ENCODE results near the gene SLC18A3. TPM values are rescaled to one million over a fixed set of nuclear protein-coding genes. Genes with fewer than 3 reads are reported as not detected.
A peak's percentile ranks its signal among the peaks of the same experiment; 100 is the strongest.

SLC18A3 gene
- total RNA-seq, 2 experiments from 2014 or later: not detected

DNA sequence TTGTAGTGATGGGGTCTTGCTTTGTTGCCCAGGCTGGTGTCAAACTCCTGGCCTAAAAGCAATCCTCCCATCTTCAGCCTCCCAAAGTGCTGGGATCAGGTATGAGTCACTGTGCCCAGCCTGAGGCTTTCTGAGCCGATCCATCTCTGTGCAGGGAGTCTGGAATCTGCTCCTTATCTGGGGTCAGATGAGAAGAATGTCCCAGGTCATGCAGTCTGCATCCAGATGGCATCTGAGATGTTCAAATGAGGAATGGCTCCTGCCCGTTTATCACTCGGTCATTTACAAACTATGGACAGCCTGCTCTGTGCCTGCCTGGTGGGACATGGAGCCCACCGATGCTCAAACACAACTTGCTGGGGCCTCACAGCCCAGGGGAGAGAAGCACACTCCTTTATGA, 11.1 kb upstream of the SLC18A3 start:
- H3K9me3 Mint-ChIP-seq (ENCODE audit: low read depth): no peaks in the 10 kb centered on the region
- ATAC-seq (no peak), DNase-seq (peak; percentile 5)
- H3K27me3 Mint-ChIP-seq: peaks cover 17% of the 10 kb centered on the region
- no peak overlapping the region for H3K4me3 Mint-ChIP-seq
- CTCF ChIA-PET: no interaction called here
- no peak overlapping the region for H3K27ac Mint-ChIP-seq
- H3K36me3 Mint-ChIP-seq: no peaks in the 10 kb centered on the region
- no peaks in the 10 kb centered on the region for H3K4me1 Mint-ChIP-seq

DNA sequence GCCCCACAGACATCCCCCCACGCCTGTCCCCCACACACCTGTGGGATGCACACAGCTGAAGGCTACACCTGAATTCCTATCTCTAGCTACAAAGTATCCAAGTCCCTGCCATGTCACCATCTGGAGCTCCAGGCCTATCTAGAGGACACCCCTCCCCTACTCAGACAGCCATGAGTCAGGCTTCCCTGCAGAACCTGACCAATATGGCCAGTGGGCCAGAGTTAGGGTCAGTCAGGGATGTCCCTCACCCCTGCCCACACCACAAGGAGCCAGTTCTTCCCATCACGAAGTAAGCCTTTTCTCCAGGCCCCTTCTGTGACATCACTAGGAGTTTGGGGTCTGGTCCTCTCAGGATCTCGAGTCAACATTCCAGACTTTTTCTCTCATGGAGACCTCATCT, 10.6 kb upstream of the SLC18A3 start:
- Mint-ChIP-seq H3K9me3 (ENCODE audit: low read depth) (no peaks in the 10 kb centered on the region), H3K27ac (no peak overlapping the region), H3K4me1 (no peaks in the 10 kb centered on the region), H3K36me3 (no peaks in the 10 kb centered on the region), H3K27me3 (peaks cover 22% of the 10 kb centered on the region), H3K4me3 (no peak overlapping the region)
- peak; percentile 37 for DNase-seq
- CTCF ChIA-PET: no interaction called here
- no peak for ATAC-seq

DNA sequence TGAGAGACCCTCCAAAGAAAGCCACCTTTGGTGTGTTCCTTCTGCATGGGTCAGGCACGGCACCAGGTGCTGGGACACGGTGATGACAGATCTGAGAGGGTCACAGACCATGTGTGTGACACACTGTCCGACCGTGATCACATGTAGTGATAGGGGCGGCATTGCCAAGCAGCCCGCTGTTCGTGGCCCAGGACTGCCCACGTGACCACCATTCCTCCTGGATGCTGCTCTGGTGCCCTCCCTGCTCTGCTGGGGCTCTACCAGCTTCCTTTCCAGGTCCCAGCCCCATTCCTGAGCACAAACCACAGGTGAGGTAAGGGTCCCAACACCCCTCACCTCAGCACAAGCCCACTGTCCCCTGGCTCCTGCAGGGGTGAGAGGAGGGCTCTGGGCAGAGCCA, 10.1 kb upstream of the SLC18A3 start:
- ATAC-seq (no peak), DNase-seq (peak; percentile 25)
- no peaks in the 10 kb centered on the region for H3K9me3 Mint-ChIP-seq (ENCODE audit: low read depth)
- no peak overlapping the region for H3K27ac Mint-ChIP-seq
- no peaks in the 10 kb centered on the region for H3K36me3 Mint-ChIP-seq
- H3K4me1 Mint-ChIP-seq: no peaks in the 10 kb centered on the region
- H3K4me3 Mint-ChIP-seq: no peak overlapping the region
- CTCF ChIA-PET: no interaction called here
- H3K27me3 Mint-ChIP-seq: peaks cover 24% of the 10 kb centered on the region

DNA sequence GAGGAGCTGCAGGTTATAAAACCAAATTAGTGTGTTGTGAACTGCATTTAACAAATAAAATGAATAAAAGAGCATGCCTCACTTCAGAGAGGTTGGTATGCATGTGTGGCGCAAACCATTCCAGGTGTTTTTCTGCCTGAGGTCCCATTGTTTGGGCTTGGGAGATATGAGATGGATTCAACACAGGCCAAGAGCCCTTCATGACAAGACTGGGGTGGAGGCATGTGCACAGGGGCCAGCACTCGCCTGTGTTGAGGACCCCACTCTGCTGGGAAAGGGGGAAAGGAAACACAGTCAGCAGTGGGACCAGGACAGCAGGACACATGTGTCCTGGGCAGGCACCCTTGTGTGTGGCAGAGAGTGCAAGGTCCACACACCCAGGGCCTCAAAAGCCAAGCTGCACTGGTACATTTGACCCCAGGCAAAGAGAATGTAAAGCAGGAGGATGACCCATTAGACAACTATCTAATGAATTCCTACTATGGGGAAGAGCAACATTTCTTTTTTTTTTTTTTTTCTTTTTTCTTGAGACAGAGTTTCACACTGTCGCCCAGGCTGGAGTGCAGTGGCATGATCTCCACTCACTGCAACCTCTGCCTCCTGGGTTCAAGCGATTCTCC, 9.2 kb upstream of the SLC18A3 start:
- DNase-seq (peak; percentile 29), ATAC-seq (no peak)
- Mint-ChIP-seq H3K4me3 (no peak overlapping the region), H3K36me3 (no peaks in the 10 kb centered on the region), H3K9me3 (ENCODE audit: low read depth) (no peaks in the 10 kb centered on the region), H3K27ac (no peak overlapping the region), H3K4me1 (no peaks in the 10 kb centered on the region), H3K27me3 (peaks cover 22% of the 10 kb centered on the region)
- CTCF ChIA-PET: no interaction called here

DNA sequence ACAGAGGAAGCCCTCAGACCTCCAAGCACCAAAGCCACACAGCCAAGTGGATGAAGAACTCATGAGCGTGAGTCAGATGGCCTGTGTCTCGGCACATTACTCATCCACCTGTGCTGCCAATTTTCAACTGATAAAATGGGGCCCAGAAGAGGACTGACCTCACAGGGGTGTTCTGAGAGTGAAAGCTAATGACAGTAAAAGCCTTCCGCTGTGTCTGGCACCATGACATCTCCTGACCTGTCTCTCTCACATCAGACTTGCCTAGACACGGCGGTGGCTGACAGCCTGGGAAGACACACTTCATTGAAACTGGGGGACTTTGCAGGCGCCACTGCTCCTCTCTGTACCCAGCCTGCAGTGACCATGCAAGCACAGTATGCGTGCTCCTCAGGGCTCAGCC, 8.3 kb upstream of the SLC18A3 start:
- Mint-ChIP-seq H3K27ac (no peak overlapping the region), H3K9me3 (ENCODE audit: low read depth) (no peaks in the 10 kb centered on the region), H3K27me3 (peaks cover 21% of the 10 kb centered on the region), H3K36me3 (no peaks in the 10 kb centered on the region), H3K4me3 (no peak overlapping the region), H3K4me1 (peaks cover 2% of the 10 kb centered on the region)
- CTCF ChIA-PET: no interaction called here
- ATAC-seq (no peak), DNase-seq (peak; percentile 31)

DNA sequence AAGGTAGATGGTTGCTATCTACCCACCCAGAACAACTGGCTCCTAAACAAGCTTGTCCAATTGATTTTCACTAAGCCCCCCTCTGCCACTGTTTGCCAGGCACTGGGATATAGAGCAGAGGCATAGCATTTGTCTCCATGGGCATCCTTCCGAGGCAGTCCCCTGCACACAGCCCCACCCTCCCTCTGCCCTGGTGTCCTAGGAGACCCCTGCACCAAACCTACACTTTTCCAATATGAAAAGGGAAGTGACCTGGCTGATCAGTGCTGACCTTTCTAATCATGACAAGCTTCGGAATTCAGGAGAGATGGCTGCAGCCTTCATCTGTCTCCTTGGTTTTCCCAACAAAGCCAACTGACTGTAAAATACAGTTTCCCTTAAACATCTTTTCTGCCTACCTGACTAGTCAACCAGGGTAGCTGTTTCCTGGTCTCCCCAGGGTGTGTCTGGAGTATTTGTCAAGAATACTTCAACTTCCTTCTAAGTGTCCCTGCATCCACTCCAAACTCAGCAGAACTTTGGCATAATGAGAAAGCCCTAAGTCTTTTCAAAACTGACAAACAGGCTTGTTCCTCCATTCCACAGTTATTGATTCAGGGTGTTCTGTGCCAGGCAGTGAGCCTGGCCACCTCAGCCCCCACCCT, 7.6 kb upstream of the SLC18A3 start:
- DNase-seq (peak; percentile 23), ATAC-seq (no peak)
- H3K4me3 Mint-ChIP-seq: no peak overlapping the region
- H3K27me3 Mint-ChIP-seq: peaks cover 27% of the 10 kb centered on the region
- H3K27ac Mint-ChIP-seq: no peak overlapping the region
- H3K4me1 Mint-ChIP-seq: peaks cover 3% of the 10 kb centered on the region
- no peaks in the 10 kb centered on the region for H3K36me3 Mint-ChIP-seq
- CTCF ChIA-PET: no interaction called here
- H3K9me3 Mint-ChIP-seq (ENCODE audit: low read depth): no peaks in the 10 kb centered on the region

DNA sequence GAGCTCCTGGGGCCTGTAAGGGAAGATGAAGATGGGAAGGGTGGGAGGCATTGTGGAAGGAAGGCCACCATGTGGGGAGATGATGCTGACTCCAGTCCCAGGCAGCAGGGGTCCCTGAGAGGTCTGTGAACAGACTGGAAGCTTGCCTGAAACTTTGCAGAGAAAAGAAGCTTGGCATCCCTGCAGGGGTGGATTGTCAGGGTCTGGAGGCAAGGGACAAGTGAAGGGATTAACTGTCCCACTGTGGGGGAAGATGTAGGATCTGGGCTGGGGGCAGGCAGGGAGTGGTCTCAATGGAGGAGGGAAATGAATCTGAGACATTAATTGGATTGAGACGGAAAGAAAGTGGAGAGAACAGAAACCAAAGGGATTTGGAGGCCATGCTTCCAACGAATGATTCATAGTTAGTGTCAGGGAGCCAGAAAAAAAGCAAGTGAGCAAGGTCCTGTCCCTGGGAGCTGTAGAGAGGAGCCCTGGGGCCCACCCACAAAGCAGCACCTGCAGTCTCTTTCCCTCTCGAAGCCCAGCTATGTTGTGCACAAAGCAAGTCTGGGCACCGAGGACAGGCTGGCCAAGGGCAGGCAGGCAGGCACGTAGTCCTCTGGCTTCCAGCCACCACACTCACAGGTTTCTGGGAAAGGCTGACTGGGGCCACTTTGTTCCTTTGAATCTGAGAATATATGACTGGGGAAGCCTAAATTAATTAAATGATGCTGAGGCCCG, 4.7 kb upstream of the SLC18A3 start:
- Mint-ChIP-seq H3K4me3 (no peak overlapping the region), H3K4me1 (peaks cover 3% of the 10 kb centered on the region), H3K36me3 (no peaks in the 10 kb centered on the region), H3K27me3 (peaks cover 50% of the 10 kb centered on the region), H3K27ac (no peak overlapping the region), H3K9me3 (ENCODE audit: low read depth) (no peaks in the 10 kb centered on the region)
- ATAC-seq (no peak), DNase-seq (peak; percentile 4)
- CTCF ChIA-PET: interaction anchor here (1.2 to 1.6 kb wide), 2 partner anchors 11 to 13 kb away, joined by 3 to 5 read pairs; no protein-coding TSS in a partner anchor

DNA sequence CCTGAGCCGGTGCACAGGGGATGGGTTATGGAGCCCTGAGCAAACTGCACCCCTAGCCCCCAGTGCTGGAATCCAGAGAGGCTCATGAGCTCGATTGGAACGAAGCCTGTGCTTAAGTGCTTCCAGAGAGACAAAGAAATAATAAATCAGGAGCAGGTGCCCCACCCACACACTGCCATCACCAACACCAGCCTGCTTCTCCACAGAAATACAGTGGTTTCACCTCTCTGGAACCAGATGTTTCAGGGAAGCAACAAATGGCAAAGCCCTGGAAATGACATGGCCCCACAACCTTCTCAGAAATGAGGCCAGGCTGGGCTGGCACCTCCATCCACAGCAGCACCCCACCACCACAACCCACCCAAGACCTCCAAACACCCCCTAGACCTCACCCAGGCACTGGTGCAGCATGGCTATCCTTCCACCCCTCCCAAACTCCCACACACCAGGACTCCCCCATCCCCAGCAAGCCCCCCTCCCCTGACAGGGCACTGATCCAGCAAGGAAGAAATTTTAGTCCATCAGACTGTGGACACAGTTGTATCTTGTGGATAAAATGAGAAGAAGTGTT, 4.1 kb upstream of the SLC18A3 start:
- H3K27me3 Mint-ChIP-seq: peaks cover 53% of the 10 kb centered on the region
- CTCF ChIA-PET: interaction anchor here (1.2 to 1.3 kb wide), 2 partner anchors 11 to 13 kb away, joined by 4 to 8 read pairs; no protein-coding TSS in a partner anchor
- H3K36me3 Mint-ChIP-seq: peaks cover under 1% of the 10 kb centered on the region
- H3K4me3 Mint-ChIP-seq: no peak overlapping the region
- peaks cover 3% of the 10 kb centered on the region for H3K4me1 Mint-ChIP-seq
- ATAC-seq (no peak), DNase-seq (peak; percentile 29)
- H3K9me3 Mint-ChIP-seq (ENCODE audit: low read depth): no peaks in the 10 kb centered on the region
- no peak overlapping the region for H3K27ac Mint-ChIP-seq

DNA sequence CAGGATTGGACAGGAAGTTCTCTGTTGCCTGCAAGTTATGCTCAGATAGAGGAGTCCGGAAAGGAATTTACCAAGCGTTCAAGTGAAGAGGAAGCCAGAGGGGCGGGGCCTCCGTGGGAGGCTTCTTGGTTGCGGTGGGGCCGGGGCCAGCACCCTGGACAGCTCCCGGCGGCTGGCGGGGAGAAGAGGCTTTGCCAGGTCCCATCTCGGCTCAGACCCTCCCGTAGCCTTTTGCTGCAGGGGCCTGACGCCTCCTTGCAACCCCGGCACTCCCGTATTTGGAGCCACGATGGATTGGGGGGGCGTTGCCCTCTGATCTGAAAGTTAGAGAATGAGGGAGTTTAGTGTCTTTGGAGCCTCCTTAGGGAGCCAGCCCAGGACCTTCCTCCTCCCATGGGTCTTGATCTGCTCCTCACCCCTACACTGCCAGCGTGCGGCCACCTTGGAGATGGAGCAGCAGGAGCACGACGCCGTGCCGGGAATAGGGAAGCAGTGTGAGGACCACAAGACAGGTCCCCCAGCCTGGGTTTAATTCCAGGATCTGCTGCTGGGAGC, 3.1 kb upstream of the SLC18A3 start:
- DNase-seq: peak; percentile 88

DNA sequence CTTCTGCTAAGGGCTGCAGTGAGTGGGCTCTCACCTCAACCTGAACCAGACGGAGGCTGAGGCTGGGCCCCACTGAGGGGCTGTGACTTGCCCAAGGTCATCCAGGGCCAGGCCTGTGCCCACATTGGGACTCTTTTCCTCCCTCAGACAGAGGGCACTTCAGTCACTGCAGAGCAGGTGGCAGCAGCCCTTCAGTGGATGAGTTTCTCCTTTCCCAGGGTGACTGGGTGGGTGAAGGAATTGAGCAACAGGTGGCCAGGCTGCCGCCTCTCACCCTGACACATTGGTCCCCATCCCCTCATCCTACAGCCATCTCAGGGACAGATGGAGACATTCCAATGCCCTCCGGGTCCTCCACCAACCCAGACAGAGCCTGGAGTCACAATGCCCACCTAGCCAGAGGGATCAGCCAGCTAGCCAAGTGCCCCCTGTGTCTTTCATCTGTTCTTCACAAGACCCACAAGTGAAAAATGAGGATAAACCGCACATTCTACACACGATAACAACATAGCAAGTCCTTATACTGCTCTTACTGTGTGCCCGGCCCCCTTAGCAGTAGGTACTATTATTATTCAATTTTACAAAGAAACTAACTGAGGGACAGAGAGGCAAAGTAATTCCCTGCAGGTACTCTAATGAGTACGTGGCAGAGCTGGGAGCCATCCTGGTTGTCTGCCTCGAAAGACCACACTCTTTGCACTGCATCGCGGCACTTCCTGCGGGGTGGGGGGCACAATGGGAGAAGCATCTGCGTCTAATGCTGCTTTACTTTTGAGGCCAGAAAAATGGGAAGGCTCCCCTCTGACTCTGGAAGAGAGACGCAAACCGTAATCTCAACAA, 1.7 kb upstream of the SLC18A3 start:
- CTCF ChIA-PET: no interaction called here
- H3K9me3 Mint-ChIP-seq (ENCODE audit: low read depth): peaks cover 5% of the 10 kb centered on the region
- peaks cover 71% of the 10 kb centered on the region for H3K27me3 Mint-ChIP-seq
- peaks cover 5% of the 10 kb centered on the region for H3K4me1 Mint-ChIP-seq
- no peak overlapping the region for H3K27ac Mint-ChIP-seq
- no peak for ATAC-seq
- no peak for DNase-seq
- H3K36me3 Mint-ChIP-seq: peaks cover 8% of the 10 kb centered on the region
- no peak overlapping the region for H3K4me3 Mint-ChIP-seq

More for the DNA sequence above, 3.1 kb upstream of the SLC18A3 start:
- Mint-ChIP-seq H3K27ac (no peak overlapping the region), H3K27me3 (peaks cover 61% of the 10 kb centered on the region), H3K9me3 (ENCODE audit: low read depth) (peaks cover 5% of the 10 kb centered on the region), H3K4me3 (no peak overlapping the region), H3K36me3 (peaks cover 7% of the 10 kb centered on the region), H3K4me1 (peaks cover 3% of the 10 kb centered on the region)
- ATAC-seq: peak; percentile 81
- CTCF ChIA-PET: interaction anchor here (1.2 to 1.3 kb wide), 2 partner anchors 12 to 14 kb away, joined by 4 to 8 read pairs; no protein-coding TSS in a partner anchor

DNA sequence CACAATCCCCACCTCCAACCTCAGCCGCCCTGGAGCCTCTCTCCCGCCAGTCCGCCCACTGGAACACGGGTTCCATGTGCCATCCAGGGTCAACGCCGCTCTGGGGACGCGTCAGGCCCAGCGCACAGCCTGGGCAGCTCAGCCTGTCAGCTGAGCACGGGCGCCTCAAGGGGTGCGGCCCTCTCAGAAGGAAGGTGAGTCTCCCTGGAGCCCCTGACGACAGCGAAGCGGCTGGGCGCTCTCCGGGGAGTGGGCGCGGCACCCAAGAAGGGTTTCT, 1.2 kb upstream of the SLC18A3 start:
- ATAC-seq (no peak), DNase-seq (no peak)
- Mint-ChIP-seq H3K27ac (no peak overlapping the region), H3K4me3 (no peak overlapping the region), H3K4me1 (peaks cover 5% of the 10 kb centered on the region), H3K27me3 (peaks cover 72% of the 10 kb centered on the region), H3K9me3 (ENCODE audit: low read depth) (peaks cover 5% of the 10 kb centered on the region), H3K36me3 (peaks cover 8% of the 10 kb centered on the region)
- CTCF ChIA-PET: no interaction called here

DNA sequence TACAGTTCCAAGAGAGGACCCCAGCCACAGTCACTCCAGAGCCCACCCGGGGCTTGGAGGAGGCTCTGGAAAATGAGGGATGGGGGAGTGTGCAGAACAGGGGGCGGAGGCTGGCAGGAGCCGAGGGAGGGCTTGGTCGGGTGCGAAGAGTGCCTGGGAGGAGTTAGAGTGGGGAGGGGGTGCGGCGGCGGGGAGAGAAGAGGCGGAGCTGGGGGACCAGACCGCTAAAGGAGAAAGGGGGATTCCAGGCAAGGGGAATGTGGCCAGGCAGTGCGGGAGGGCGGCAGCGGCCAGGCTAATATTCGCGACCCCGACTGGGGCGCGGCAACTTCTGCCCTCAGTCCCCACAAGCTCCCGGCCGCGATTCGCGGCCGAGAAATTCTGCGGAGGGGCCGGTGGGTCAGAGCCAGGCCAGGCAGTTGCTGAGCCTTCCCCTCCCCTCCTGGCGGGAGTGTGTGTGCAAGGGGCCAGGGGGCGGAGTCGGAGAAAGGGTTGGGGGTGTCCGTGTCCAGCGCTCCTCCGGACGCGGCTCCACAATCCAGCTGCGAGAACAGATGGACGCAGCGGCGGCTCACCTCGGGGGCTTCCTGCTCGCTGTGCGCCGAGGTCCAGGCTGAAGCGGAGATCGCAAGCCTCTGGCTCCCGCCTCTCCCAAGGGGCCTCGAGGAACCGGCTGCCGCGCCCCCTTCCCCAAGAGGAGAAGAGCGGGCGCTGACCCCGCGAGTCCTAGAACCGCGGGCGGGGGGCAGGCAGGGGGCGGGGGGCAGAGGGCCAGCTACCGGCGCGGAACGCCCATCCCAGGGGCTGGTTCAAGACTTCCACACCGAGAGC, 612 bp upstream of the SLC18A3 start:
- H3K27me3 Mint-ChIP-seq: peaks cover 72% of the 10 kb centered on the region
- no peak overlapping the region for H3K27ac Mint-ChIP-seq
- H3K36me3 Mint-ChIP-seq: peaks cover 8% of the 10 kb centered on the region
- no peak overlapping the region for H3K4me3 Mint-ChIP-seq
- CTCF ChIA-PET: interaction anchor here (1.5 kb wide), 1 partner anchor 17 kb away, joined by 3 read pairs; no protein-coding TSS in a partner anchor
- ATAC-seq (no peak), DNase-seq (no peak)
- H3K9me3 Mint-ChIP-seq (ENCODE audit: low read depth): peaks cover 5% of the 10 kb centered on the region
- H3K4me1 Mint-ChIP-seq: peaks cover 5% of the 10 kb centered on the region
